Measurements from ENCODE around the gene FLYWCH1.
"Not testable (repeated sequence)": the region's sequence is repeated elsewhere in the genome, so short reads cannot be mapped to it uniquely, and the experiment has no call there.

Gene FLYWCH1

GRCh38 chr16:2907084-2907753 lies 4.5 kb upstream of the FLYWCH1 start:
- TF ChIP-seq CTCF (IDR thresholded peaks at IDR 0.05; ENCODE audit: low read depth, low read length): peak; percentile 24
- not testable (repeated sequence) for H3K4me3 ChIP-seq (ENCODE audit: low read depth, low read length)
- DNase-seq (ENCODE audit: low read depth): peak; percentile 64

- no peak for DNase-seq (ENCODE audit: low read depth)
- TF ChIP-seq MAX (IDR thresholded peaks at IDR 0.05; ENCODE audit: low read depth, low read length) (no peak), POLR2A (IDR thresholded peaks at IDR 0.05; ENCODE audit: extremely low read depth, insufficient read length) (no peak), MYC (IDR thresholded peaks at IDR 0.05; ENCODE audit: low read depth, low read length) (no peak), CTCF (IDR thresholded peaks at IDR 0.05; ENCODE audit: low read depth, low read length) (no peak)
- no peak overlapping the region for H3K4me3 ChIP-seq (ENCODE audit: low read depth, low read length)
These were observed 1.2 kb upstream of the FLYWCH1 start for GRCh38 chr16:2910441-2910969.

- peak; percentile 37 for DNase-seq (ENCODE audit: low read depth)
- TF ChIP-seq POLR2A (IDR thresholded peaks at IDR 0.05; ENCODE audit: extremely low read depth, insufficient read length) (no peak), MAX (IDR thresholded peaks at IDR 0.05; ENCODE audit: low read depth, low read length) (no peak), MYC (IDR thresholded peaks at IDR 0.05; ENCODE audit: low read depth, low read length) (no peak), CTCF (IDR thresholded peaks at IDR 0.05; ENCODE audit: low read depth, low read length) (no peak)
These were observed 834 bp downstream of the FLYWCH1 start for GRCh38 chr16:2912330-2913199.

GRCh38 chr16:2913603-2914002 lies 1.9 kb downstream of the FLYWCH1 start:
- no peak for TF ChIP-seq CTCF (IDR thresholded peaks at IDR 0.05; ENCODE audit: low read depth, low read length)
- no peak for TF ChIP-seq MAX (IDR thresholded peaks at IDR 0.05; ENCODE audit: low read depth, low read length)
- no peak for TF ChIP-seq MYC (IDR thresholded peaks at IDR 0.05; ENCODE audit: low read depth, low read length)
- no peak for TF ChIP-seq POLR2A (IDR thresholded peaks at IDR 0.05; ENCODE audit: extremely low read depth, insufficient read length)
- no peak overlapping the region for H3K4me3 ChIP-seq (ENCODE audit: low read depth, low read length)
- no peak for DNase-seq (ENCODE audit: low read depth)

More at GRCh38 chr16:2912330-2913199, 834 bp downstream of the FLYWCH1 start:
- H3K4me3 ChIP-seq (ENCODE audit: low read depth, low read length): peak overlapping the region; percentile 71

GRCh38 chr16:2914233-2914632 lies 2.5 kb downstream of the FLYWCH1 start:
- no peak overlapping the region for H3K4me3 ChIP-seq (ENCODE audit: low read depth, low read length)
- TF ChIP-seq CTCF (IDR thresholded peaks at IDR 0.05; ENCODE audit: low read depth, low read length) (no peak), MYC (IDR thresholded peaks at IDR 0.05; ENCODE audit: low read depth, low read length) (no peak), POLR2A (IDR thresholded peaks at IDR 0.05; ENCODE audit: extremely low read depth, insufficient read length) (no peak), MAX (IDR thresholded peaks at IDR 0.05; ENCODE audit: low read depth, low read length) (no peak)
- DNase-seq (ENCODE audit: low read depth): no peak

Data from NB4 (cell line).